ENCODE measurements around the gene LRRC7.

DNA sequence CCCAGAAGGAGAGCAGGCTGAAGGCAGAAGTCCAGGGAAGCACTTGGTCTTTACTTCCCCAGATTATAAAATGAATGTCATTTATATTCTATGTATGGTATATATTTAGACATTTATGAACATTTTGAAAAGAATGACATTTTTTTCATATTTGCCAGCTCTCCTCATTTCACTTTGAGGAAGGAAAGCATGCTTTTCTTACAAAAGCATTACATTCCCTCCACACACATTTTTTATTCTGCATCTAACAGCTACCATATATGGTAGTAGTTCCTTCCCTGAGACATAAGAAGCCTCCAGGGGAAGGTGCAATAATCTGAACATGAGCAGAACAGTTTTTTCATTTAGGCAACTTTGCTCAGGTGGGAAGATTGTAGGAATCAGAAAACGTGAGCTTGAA, 94.0 kb downstream of the LRRC7 start:
- TF ChIP-seq ZNF274 (IDR thresholded peaks at IDR 0.05; ENCODE audit: low read depth, low read length) = no peak
- no peak for TF ChIP-seq YY1 (IDR thresholded peaks at IDR 0.05; ENCODE audit: insufficient read depth, insufficient read length)
